DMS153 (cell line): ENCODE results near the gene TMCC2.
"Not testable (repeated sequence)": the region's sequence is repeated elsewhere in the genome, so short reads cannot be mapped to it uniquely, and the experiment has no call there.

ENCODE experiments used
- DNase-seq: peaks from one replicate; lab custom pipeline; 2025; lab: John Stamatoyannopoulos, UW

Gene TMCC2

GRCh38 chr1:205280666-205281395 lies 53.1 kb downstream of the TMCC2 start:
- not testable (repeated sequence) for DNase-seq

GRCh38 chr1:205283270-205284147 lies 55.8 kb downstream of the TMCC2 start:
- DNase-seq, result no peak

GRCh38 chr1:205284420-205285144 lies 56.8 kb downstream of the TMCC2 start:
- DNase-seq, result peak; percentile 98

- DNase-seq, result no peak
Measured at GRCh38 chr1:205285381-205286101, 57.8 kb downstream of the TMCC2 start.

- DNase-seq, result no peak
Measured at GRCh38 chr1:205286335-205286950, 58.7 kb downstream of the TMCC2 start.

- no peak for DNase-seq
Measured at GRCh38 chr1:205287076-205287475, 59.3 kb downstream of the TMCC2 start.

- DNase-seq, result peak; percentile 61
Measured at GRCh38 chr1:205287767-205288559, 60.2 kb downstream of the TMCC2 start.

- DNase-seq, result no peak
Measured at GRCh38 chr1:205291596-205291995, 63.9 kb downstream of the TMCC2 start.

GRCh38 chr1:205293350-205294074 lies 65.8 kb downstream of the TMCC2 start:
- DNase-seq, result no peak

GRCh38 chr1:205294175-205294917 lies 66.6 kb downstream of the TMCC2 start:
- no peak for DNase-seq

GRCh38 chr1:205294934-205295333 lies 67.2 kb downstream of the TMCC2 start:
- DNase-seq, result no peak

- DNase-seq, result no peak
Measured at GRCh38 chr1:205296154-205296553, 68.4 kb downstream of the TMCC2 start.

GRCh38 chr1:205297546-205298177 lies 69.9 kb downstream of the TMCC2 start:
- not testable (repeated sequence) for DNase-seq

- peak; percentile 34 for DNase-seq
Measured at GRCh38 chr1:205298191-205298994, 70.6 kb downstream of the TMCC2 start.

- DNase-seq, result no peak
Measured at GRCh38 chr1:205300149-205300548, 72.4 kb downstream of the TMCC2 start.

- peak; percentile 22 for DNase-seq
Measured at GRCh38 chr1:205301205-205301821, 73.6 kb downstream of the TMCC2 start.

- no peak for DNase-seq
Measured at GRCh38 chr1:205301842-205302588, 74.3 kb downstream of the TMCC2 start.
